Hematopoietic multipotent progenitor cell (in vitro differentiated cells): Measurements from ENCODE around the gene ERMP1. TPM values are rescaled to one million over a fixed set of nuclear protein-coding genes. Genes with fewer than 3 reads are reported as not detected.

Source experiments
- DNase-seq, 3 donors: peaks; one replicate each; pipeline ENCODE4 v3.0.0-alpha.2; 2011 to 2015; ENCODE audit warnings: low read depth in 2 of 3, low spot score in 2 of 3
- total RNA-seq: library from RNA; depleted of rRNA; stranded (reverse); fragments of >200 nt; gene quantifications from one replicate; pipeline ENCODE4 v1.2.3, GENCODE V29; 2012

The ERMP1 gene
- total RNA-seq, 1 donor: 57.4 TPM

DNA sequence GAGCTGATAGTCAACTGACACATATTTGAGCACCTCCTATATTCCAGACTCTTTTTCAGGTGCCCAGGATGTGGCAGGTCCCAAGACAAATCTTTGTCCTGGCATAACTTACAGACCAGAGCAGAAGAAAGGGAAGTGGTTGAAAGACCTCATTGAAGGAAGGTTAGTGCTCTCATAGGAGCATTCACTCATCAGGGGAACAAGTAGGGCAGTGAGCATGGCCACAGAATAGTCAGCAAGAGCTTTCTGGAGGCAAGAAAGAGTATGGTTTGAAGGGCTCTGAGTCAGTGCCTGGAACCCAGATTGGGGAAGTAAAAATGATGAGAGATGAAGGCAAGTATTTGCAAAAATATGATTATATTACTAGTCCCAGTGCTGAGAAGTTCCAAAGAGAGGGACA, 25.0 kb upstream of the ERMP1 start:
- peak in 2 of 3 donors; percentile 37 to 69 for DNase-seq

DNA sequence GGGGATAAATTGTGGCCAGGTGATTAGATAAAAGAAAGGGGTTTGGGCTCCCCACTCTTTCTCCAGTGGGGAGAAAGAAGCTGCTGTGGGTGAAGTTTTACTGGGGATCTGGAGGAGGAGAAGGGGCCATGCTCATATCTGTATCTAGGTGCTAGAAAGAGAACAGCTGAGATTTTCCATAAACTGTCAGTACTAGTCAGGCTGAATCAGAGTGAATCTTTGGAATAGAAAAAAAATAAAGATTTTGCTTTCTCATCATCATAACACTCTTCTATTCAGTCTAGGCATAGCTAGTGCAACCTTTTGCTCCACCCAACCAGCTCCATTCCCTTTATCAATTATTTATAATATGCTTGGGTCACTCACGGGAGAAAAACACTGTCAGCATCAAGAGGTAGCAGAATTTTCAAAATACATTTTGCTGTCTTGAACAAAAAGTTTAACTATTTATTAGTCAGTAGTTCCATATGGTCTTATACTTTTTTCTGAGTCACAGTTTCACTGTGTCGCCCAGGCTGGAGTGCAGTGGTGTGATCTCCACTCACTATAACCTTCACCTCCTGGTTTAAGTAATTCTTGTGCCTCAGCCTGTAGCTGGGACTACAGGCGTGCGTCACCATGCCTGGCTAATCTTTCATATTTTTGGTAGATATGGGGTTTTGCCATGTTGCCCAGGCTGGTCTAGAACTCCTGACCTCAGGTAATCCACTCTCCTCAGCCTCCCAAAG, 21.3 kb upstream of the ERMP1 start:
- DNase-seq: no peak

DNA sequence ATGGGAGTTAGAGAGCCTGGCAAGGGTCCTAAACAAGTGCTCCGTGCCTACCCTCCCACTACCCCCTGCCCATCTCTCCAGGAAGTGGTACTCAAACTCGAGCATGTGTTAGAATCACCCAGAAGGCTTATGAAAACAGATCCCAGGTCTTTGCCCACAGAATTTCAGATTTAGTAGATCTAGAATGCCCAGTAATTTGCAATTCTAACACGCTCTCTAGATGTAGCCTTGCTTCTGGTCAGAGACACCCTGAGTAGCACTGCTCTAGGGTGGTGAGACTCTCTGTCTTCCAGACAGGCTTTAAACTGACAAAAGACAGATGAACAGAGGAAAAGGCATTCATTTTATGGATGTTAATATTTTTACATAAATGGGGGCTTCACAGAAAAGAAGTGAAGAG, 20.7 kb upstream of the ERMP1 start:
- DNase-seq: no peak

DNA sequence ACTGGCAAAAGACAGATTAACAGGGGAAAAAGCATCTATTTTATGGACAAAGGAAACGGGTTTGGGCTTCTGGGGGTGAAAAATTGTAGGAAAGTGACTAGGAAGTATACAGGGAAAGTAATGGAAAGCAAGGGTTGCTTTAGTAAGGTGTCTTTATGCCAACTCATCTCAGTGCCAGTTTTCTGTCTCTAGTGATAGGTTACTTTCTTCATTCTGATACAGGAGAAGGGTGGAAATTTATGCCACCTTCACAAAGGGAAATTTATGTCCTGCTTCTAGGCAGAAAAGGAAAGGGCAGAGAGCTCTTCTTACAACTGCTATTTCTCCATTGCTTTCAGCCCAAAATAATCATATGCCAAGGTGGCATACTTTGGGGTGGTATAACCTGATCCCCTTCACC, 20.1 kb upstream of the ERMP1 start:
- DNase-seq: no peak

DNA sequence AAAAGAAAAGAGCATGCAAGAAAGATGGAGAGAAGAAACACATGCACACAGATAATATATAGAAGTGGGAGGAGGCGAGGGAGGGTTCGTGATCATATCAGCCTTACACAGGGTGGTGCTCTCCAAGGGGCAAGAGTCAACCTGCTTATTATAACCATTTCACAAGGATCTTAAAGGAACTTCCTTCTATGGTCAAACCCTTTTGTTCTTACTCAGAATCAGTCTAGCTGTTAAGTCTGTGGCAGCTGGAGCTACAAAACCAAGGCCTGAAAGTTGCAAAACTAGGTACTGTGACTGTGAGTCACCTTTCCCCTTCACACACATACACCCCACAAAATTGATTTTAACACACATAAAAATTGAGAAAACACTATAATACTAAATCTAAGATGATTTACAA, 18.5 kb upstream of the ERMP1 start:
- peak in 2 of 3 donors; percentile 73 to 76 for DNase-seq

DNA sequence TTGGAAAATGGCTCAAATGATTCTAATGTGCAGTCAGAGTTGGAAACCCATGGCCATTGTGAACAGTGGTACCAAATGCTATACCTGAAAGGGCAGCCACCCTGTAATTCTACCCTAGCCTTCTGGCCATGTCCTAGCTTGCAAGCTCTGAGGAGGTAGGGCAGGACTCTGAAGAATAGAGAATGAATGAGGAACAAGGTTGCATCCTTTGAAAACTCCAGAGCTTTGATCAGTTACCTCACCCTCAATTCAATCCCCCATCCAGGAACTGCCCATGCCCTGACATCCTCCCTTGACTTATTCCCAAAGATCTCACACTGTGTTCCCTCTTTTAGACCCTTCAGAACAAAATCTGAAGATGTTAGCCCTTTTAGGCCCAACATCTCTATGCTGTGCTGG, 17.8 kb upstream of the ERMP1 start:
- DNase-seq: no peak

DNA sequence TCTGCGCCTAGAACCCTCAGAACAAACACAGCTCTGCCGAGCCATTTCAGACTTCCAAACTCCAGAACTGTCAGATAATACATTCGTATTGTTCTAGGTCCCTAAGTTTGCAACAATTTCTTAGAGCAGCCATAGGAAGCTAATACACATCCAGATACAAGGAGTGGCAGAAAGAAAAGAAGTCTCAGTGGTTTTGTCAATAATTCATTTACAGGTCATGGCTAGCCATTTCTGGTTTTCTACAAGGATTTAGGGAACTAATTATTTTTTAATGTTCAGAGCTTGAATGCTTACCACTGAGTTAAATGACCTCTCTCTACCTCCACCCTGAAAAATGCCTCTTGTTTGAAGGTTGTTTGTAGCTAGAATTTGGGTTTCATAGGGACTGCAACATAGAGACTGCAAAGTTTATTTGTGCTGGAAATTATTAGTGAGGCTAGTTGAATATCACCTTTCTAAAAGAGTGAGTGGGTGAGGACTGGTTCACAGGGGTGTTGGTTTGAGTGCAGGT, 15.5 kb upstream of the ERMP1 start:
- DNase-seq: no peak

DNA sequence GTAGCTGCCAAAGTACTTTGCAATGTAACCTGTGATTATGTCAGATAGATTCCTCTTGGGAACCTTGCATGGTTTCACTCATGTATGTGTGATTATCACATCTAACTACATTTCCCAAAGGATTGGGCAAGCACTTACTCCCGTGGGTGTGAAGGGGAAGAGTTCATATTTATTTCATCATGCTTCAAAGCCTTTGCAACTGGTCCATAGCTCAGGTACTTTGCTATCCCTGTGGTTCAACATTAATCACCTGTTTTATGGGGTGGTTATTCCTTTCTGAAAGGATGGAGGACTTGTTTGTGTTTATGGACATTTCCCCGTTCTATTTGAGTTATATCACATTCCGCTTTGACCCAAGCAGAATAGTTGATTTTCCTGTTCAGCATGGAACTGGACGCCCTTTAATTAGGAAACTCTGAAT, 13.6 kb upstream of the ERMP1 start:
- no peak for DNase-seq

DNA sequence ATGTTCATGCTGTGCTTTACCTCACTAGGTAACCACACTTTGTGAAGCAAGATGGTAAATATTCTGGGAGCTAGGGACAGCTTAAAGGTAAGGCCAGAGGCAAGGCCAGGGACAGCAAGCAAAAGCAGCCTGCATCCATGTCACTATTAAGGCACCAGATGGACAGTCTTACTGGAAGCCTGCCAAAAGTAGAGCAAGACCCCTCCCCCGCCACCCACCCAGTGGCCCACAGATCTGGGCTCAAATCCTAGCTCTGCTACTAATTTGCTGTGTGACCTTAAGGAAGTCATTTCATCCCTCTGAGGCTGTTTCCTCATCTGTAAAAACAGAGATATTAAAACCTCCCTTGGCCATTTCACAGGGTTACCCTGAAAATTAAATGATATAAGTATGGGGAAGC, 13.2 kb upstream of the ERMP1 start:
- DNase-seq: no peak

DNA sequence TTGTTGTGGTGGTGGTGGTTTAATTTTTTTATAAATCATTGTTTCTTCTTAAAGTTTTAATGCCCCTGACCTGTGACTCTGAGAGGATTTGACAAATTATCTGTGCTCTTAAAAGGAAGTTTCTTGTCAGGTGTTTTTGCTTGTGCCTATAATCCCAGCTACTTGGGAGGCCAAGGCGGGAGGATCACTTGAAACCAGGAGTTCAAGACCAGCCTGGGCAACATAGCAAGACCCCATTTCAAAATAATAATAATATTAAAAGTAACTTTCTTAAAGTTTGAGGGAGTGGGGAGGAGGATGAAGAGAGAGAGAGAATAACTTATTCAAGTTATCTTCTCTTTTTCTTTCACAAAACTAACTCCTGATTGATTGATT, 12.2 kb upstream of the ERMP1 start:
- DNase-seq: no peak

DNA sequence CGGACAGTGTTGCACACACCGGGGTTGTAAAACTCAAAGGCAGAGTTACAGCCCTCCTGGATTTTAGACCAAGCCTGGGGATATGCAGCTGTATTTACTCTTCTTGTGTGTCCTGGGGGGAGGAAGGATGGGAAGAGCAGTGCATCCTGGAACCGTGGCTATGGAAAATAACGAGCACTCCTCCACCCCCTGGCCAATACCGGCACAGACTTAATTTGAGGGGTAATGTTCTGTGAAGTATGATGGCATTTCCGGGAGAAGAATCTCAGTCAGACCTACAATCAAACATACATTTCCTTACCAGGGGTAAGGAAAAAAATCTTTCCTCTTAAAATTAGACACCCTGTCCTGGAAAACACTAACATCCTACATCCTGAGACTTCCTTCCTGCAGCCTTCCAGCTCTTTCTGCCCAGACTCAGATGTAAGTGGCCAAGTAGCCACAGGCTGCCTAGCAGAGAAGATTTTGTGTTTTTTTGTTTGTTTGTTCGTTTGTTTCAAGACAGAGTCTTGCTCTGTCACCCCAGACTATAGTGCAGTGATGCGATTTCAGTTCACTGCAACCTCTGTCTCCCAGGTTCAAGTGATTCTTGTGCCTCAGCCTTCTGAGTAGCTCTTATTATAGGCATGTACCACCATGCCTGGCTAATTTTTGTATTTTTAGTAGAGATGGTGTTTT, 11.0 kb upstream of the ERMP1 start:
- no peak for DNase-seq

DNA sequence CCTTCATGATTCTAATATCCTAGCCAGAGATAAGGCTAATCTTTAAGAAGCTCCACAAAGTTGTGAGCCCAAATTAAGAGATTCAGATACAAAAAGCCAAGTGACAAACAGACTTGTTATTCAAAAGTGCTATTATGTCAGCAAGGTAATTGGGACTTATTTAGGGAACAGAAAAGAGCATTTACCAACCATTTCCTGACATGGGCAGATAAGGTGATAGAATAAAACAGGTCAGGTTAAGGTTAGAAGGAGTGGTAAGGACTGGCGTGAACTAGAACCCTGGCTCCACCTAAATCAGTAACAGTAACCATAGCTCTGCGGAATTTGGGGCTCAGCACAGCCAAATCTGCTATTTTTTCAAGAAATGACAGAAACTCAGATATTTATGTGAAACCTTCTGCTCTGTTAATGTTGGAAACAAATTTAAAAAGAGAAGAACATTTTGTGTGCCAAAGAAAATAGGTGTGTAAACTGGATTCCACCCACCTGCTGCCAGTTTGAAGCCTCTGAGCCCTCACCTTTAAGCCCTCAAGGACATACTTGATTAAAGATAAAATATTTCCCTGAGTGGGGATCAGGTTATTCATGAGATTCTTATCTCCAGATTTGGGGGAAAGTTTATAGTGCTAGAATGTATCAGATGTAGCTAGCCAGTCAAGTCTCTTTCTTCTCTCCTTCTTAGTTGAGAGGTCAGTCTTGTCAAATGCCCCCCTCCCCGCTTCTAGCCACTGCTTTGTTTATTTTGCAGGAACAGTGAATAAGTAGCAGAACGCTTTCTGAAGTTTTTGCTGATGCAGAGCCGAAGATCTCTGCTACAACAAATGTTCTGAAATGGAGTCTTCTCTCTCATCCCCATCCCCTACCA, 10.2 kb upstream of the ERMP1 start:
- no peak for DNase-seq

DNA sequence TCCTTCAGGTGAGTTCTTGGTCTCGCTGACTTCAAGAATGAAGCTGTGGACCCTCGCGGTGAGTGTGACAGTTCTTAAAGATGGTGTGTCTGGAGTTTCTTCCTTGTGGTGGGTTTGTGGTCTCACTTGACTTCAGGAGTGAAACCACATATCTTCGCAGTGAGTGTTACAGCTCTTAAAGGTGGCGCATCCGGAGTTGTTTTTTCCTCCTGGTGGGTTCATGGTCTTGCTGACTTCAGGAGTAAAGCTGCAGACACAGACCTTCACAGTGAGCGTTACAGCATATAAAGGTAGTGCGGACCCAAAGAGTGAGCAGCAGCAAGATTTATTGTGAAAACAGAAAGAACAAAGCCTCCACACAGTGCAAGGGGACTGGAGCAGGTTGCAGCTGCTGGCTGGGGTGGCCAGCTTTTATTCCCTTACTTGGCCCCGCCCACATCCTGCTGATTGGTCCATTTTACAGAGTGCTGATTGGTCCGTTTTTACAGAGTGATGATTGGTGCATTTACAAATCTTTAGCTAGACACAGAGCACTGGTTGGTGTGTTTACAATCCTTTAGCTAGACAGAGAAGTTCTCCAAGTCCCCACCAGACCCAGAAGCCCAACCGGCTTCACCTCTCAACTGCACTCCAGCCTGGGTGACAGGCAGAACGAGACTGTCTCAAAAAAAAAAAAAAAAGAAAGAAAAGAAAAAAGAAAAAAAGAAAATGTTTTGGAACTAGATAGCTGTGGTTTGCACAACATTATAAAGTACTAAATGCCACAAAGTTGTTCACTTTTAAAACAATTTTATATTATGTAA, 9.1 kb upstream of the ERMP1 start:
- DNase-seq: peak in 2 of 3 donors; percentile 49 to 52

DNA sequence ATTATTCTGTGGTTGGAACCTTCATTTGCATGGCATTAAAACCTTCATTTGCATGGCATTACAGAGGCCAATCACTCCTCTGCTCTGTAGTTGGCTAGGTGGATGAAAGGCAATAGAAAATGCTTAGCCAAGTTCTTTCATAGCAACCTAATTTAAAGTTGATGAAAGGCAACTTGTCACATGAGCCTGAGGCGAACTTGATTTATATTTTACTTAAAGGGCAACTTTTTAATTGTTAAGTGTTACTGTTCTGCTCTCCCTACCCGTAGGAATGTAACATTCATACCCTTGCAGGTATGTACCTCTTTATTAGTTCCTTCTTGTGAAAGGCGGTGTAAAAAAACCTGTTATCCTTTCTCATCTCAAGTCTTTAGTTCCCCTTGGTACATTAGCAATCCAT, 7.9 kb upstream of the ERMP1 start:
- DNase-seq: peak in 1 of 3 donors; percentile 43

DNA sequence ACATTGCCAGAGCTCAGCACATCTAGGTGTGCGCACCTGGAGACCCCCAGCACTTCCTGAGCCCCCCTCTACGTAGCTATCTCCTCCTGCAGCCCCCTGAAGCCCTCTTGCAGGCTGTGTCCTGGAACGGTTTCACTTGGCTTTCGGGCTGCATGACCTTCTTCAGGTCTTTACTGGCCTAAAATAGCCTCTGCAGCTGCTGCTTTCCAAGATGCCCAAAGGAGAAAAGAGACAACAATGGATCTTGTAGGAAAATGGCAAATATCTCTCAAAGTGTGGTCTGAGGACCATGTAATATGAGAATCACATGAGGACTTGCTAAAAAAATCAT, 6.6 kb upstream of the ERMP1 start:
- DNase-seq: no peak

DNA sequence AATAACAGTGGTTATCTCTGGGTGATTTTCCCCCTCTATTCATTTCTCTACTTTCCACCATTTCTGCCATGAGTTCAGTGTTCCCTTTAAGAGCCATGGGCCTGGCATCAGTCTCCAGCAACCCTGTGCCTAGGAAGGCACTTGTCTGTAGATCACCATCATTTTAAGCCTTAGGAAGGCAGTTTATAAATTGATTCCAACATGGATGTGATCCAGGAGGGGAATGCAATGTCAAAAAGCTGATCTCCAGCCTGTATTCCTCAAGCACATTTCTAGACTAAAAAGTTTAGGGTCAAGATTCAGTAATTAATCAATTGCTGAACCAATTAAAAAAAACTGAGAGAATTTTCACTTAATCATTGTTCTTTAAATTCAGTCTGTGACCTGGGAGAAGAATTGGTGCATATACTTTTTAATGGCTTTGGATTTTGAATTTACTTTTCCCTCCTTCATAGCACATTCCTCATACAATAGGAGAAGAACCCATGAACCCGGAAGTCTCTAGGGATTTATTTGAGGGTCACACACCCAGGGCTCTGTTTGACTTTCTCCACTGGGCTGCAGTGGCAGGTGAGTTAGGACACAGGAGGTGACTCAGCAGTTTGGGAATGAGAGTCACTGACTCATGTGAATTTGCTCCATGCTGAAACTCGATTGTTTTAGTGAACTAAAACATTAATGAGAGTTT, 6.1 kb upstream of the ERMP1 start:
- peak in 2 of 3 donors; percentile 44 to 45 for DNase-seq

DNA sequence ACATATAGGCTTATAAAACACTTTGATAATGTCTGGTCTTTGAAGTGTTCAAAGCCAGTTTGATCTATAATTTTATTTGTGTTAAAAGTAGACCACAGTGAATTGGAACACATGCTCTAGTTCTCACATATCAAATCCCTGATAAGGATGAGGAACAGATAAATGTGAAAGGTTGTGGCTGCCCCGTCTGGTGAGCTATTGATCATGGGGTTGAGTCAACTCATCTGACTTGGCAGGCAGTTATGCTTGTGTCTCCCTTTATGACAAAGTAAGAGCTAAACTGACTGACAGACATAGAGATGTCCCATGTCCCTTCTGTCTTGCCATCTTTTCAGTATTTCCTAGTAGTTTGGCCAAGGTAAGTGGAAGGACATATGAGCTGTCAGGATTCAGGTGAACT, 2.9 kb upstream of the ERMP1 start:
- no peak for DNase-seq

DNA sequence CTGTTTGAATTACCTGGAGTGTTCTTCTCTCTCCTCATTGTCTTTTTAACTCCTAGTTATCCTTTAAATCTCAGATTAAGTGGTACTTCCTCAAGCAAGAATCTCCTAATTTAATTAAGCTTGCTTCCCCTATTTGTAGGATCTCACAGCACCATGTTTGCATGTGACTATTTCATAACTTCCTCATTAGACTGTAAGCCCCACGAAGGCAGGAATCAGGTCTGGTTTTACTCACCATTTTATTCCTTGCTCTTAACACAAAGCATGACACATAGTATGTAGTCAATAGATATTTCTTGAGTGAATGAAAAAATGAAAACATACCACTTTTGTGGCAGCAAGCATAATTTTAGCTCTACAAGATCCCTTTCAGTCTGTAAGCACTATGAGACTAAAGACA, 1.3 kb upstream of the ERMP1 start:
- DNase-seq: peak in 1 of 3 donors; percentile 58

DNA sequence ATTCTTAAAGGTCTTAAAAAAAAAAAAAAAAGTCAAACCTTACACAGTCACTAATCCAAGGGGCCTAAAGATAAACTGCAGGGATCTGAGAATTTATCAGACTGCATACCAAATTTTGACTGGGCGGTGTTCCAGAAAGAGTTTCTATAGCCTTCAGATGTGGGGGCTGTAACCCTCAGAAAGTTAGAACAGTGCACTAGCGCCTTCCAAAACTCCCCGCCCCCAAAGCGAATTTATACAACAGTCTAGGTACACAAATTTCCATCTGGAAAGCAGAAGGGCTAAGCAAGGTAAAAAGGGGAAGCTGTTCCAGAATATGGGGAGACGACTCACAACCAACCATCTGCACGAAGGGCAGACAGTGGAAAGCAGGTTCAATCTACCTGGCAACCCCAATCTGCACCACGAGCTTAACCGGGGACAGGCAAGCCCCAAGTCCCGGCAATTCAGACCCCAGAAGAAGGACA, 813 bp downstream of the ERMP1 start:
- DNase-seq: peak in 1 of 3 donors; percentile 39
